PC-9 (cell line): ENCODE measurements around the gene DFFB. TPM values are rescaled to one million over a fixed set of nuclear protein-coding genes. Genes with fewer than 3 reads are reported as not detected.

ENCODE experiments used
- BruUV-seq: library from RNA; stranded (reverse); fragments of 400-500 nt; replicated peaks from 2 replicates; lab custom pipeline; 2021; lab: Mats Ljungman, UMichigan
- CTCF ChIA-PET: fragments of 300-600 bp; sonication (Branson Sonifier 250); formaldehyde crosslinking; loops from one replicate; lab custom pipeline; 2022; ENCODE audit warnings: antibody characterized with exemption; lab: Charles Lee
- POLR2A ChIA-PET: fragments of 300-600 bp; sonication (Branson Sonifier 250); formaldehyde crosslinking; loops from one replicate; lab custom pipeline; 2022; ENCODE audit warnings: antibody characterized with exemption; ENCODE audit not compliant: unreplicated experiment; lab: Charles Lee
- DNase-seq, 2 experiments: peaks; one replicate each; pipeline versions ENCODE4 v3.0.0 to v3.0.0-alpha.2; 2015 to 2022; ENCODE audit warnings: mixed read lengths in 1 of 2
- H2AFZ ChIP-seq: fragments of 200-600 bp; sonication (generic); 2 replicates; pipeline ENCODE4 v1.8.1; 2017; ENCODE audit warnings: antibody characterized with exemption
- H3F3A ChIP-seq: fragments of 200-600 bp; sonication (generic); 2 replicates; pipeline ENCODE4 v1.8.1; 2017; ENCODE audit warnings: antibody characterized with exemption, mild to moderate bottlenecking, low read depth; ENCODE audit not compliant: insufficient read depth
- H3K27ac ChIP-seq: fragments of 200-600 bp; sonication (generic); 2 replicates; pipeline ENCODE4 v1.6.1; 2016; ENCODE audit warnings: mixed run types
- H3K27me3 ChIP-seq: fragments of 200-600 bp; sonication (generic); 2 replicates; pipeline ENCODE4 v1.6.1; 2016; ENCODE audit warnings: low read depth, mixed run types; ENCODE audit not compliant: insufficient read depth
- H3K36me3 ChIP-seq: fragments of 200-600 bp; sonication (generic); 2 replicates; pipeline ENCODE4 v1.6.1; 2016; ENCODE audit warnings: low read depth, mixed run types
- H3K4me1 ChIP-seq: fragments of 200-600 bp; sonication (generic); replicated peaks from 2 replicates; pipeline ENCODE4 v1.6.1; 2016; ENCODE audit warnings: mixed run types; ENCODE audit not compliant: insufficient read depth
- H3K4me2 ChIP-seq: fragments of 200-600 bp; sonication (generic); 2 replicates; pipeline ENCODE4 v1.6.1; 2017; ENCODE audit warnings: mixed run types
- H3K4me3 ChIP-seq: fragments of 200-600 bp; sonication (generic); 2 replicates; pipeline ENCODE4 v1.6.1; 2016; ENCODE audit warnings: mixed run types
- H3K79me2 ChIP-seq: fragments of 200-600 bp; sonication (generic); 2 replicates; pipeline ENCODE4 v1.6.1; 2017; ENCODE audit warnings: low read depth, mixed run types
- H3K9me2 ChIP-seq: fragments of 200-600 bp; sonication (generic); 2 replicates; pipeline ENCODE4 v1.8.1; 2017; ENCODE audit warnings: mild to moderate bottlenecking; ENCODE audit not compliant: insufficient read depth
- H3K9me3 ChIP-seq: fragments of 200-600 bp; sonication (generic); 2 replicates; pipeline ENCODE4 v1.8.1; 2016; ENCODE audit warnings: low read depth; ENCODE audit not compliant: insufficient read depth
- H4K20me1 ChIP-seq: fragments of 200-600 bp; sonication (generic); 2 replicates; pipeline ENCODE4 v1.8.1; 2017; ENCODE audit not compliant: insufficient read depth
- CTCF ChIP-seq: fragments of 200-600 bp; sonication (generic); conservative IDR thresholded peaks from 2 replicates; pipeline ENCODE4 v1.6.1; 2017; ENCODE audit warnings: mixed run types, antibody characterized with exemption, mild to moderate bottlenecking, moderate library complexity
- EZH2 ChIP-seq: fragments of 200-600 bp; sonication (generic); IDR thresholded peaks from 2 replicates; pipeline ENCODE4 v1.8.0; 2017; ENCODE audit warnings: antibody characterized with exemption, low read depth
- intact Hi-C: fragments of 100-400 bp; cut with micrococcal nuclease; formaldehyde crosslinking; loops from one replicate; pipeline ENCODE4 v1.10.0; 2022; ENCODE audit not compliant: unreplicated experiment
- total RNA-seq: library from RNA; stranded (reverse); gene quantifications from 2 replicates; pipeline ENCODE4 v1.2.3, GENCODE V29; 2021

The DFFB gene
- total RNA-seq, 1 experiment from 2014 or later = 4.7 TPM

- Histone ChIP-seq H3K9me2 (no peaks in the 10 kb centered on the region), H3K9me3 (no peaks in the 10 kb centered on the region), H3K4me1 (peaks cover under 1% of the 10 kb centered on the region; the same call in 1 of the 2 replicates), H3K27me3 (no peaks in the 10 kb centered on the region), H3F3A (peaks cover 13% of the 10 kb centered on the region; the same call in 1 of the 2 replicates), H3K36me3 (no peaks in the 10 kb centered on the region), H3K79me2 (peaks cover 7% of the 10 kb centered on the region), H3K4me3 (no peak overlapping the region), H2AFZ (no peak overlapping the region), H3K4me2 (no peak overlapping the region), H3K27ac (no peak overlapping the region), H4K20me1 (peaks cover 3% of the 10 kb centered on the region; the same call in 1 of the 2 replicates)
- intact Hi-C loops = loop anchor here (10.0 kb wide), 1 partner anchor 109 kb away; the partner anchor contains the start of gene LRRC47
- TF ChIP-seq EZH2 = no peak
- no peak for TF ChIP-seq CTCF
- POLR2A ChIA-PET = no interaction called here
- BruUV-seq = no TSS peak
- no peak for DNase-seq
- CTCF ChIA-PET = no interaction called here
Measured at GRCh38 chr1:3904006-3904842, 46.9 kb downstream of the DFFB start.

GRCh38 chr1:3904843-3905185 is 47.5 kb downstream of the DFFB start:
- DNase-seq = no peak
- TF ChIP-seq EZH2 (no peak), CTCF (no peak)
- intact Hi-C loops = loop anchor here (10.0 kb wide), 1 partner anchor 110 kb away; the partner anchor contains the start of gene LRRC47
- H3K36me3 ChIP-seq = no peaks in the 10 kb centered on the region
- ChIA-PET POLR2A (no interaction called here), CTCF (no interaction called here)
- H3K4me1 ChIP-seq = no peaks in the 10 kb centered on the region
- H3K79me2 ChIP-seq = peaks cover 2% of the 10 kb centered on the region
- no TSS peak for BruUV-seq
- H4K20me1 ChIP-seq = peaks cover 6% of the 10 kb centered on the region; the same call in 1 of the 2 replicates
- H3K9me2 ChIP-seq = no peaks in the 10 kb centered on the region
- no peak overlapping the region for H3K4me3 ChIP-seq
- H3K9me3 ChIP-seq = no peaks in the 10 kb centered on the region
- H3K27ac ChIP-seq = no peak overlapping the region
- no peaks in the 10 kb centered on the region for H3K27me3 ChIP-seq
- H3F3A ChIP-seq = peaks cover 13% of the 10 kb centered on the region; the same call in 1 of the 2 replicates
- no peak overlapping the region for H3K4me2 ChIP-seq
- H2AFZ ChIP-seq = no peak overlapping the region

GRCh38 chr1:3905266-3905952 is 48.1 kb downstream of the DFFB start:
- no peak overlapping the region for H3K4me2 ChIP-seq

More at GRCh38 chr1:3905266-3905952, 48.1 kb downstream of the DFFB start:
- Histone ChIP-seq H3K79me2 (no peaks in the 10 kb centered on the region), H3F3A (peaks cover 12% of the 10 kb centered on the region; the same call in 1 of the 2 replicates), H3K9me2 (no peaks in the 10 kb centered on the region), H3K4me3 (no peak overlapping the region), H3K27me3 (no peaks in the 10 kb centered on the region), H3K4me1 (no peaks in the 10 kb centered on the region), H4K20me1 (peaks cover 7% of the 10 kb centered on the region; the same call in 1 of the 2 replicates), H3K27ac (no peak overlapping the region), H3K9me3 (no peaks in the 10 kb centered on the region), H2AFZ (no peak overlapping the region), H3K36me3 (no peaks in the 10 kb centered on the region)
- BruUV-seq = no TSS peak
- DNase-seq = no peak
- ChIA-PET POLR2A (no interaction called here), CTCF (no interaction called here)
- intact Hi-C loops = loop anchor here (10.0 kb wide), 1 partner anchor 111 kb away; the partner anchor contains the start of gene LRRC47
- TF ChIP-seq EZH2 (no peak), CTCF (no peak)
